Effector memory CD4-positive, alpha-beta T cell (primary cell): ENCODE measurements around the gene P2RX3.
"Not testable (repeated sequence)": the region's sequence is repeated elsewhere in the genome, so short reads cannot be mapped to it uniquely, and the experiment has no call there.

ENCODE experiments used
- DNase-seq, 3 donors: peaks; one replicate each; pipeline ENCODE4 v3.0.0-alpha.2; 2020
- H3K27ac ChIP-seq: 2 replicates; pipeline ENCODE4 v1.7.0; 2013; ENCODE audit warnings: mild to moderate bottlenecking, low read length, moderate library complexity; ENCODE audit not compliant: insufficient read depth, poor library complexity, severe bottlenecking
- H3K27me3 ChIP-seq: replicated peaks from 2 replicates; pipeline ENCODE4 v1.7.0; 2013; ENCODE audit warnings: mild to moderate bottlenecking, low read length; ENCODE audit not compliant: insufficient read depth, control insufficient read depth, poor library complexity, severe bottlenecking
- H3K36me3 ChIP-seq: 2 replicates; pipeline ENCODE4 v1.7.0; 2013; ENCODE audit warnings: mild to moderate bottlenecking, low read length, moderate library complexity; ENCODE audit not compliant: control insufficient read depth, insufficient read depth
- H3K4me1 ChIP-seq: 2 replicates; pipeline ENCODE4 v1.7.0; 2013; ENCODE audit warnings: low read length, mild to moderate bottlenecking; ENCODE audit not compliant: control insufficient read depth, insufficient read depth, poor library complexity, severe bottlenecking
- H3K4me3 ChIP-seq: 2 replicates; pipeline ENCODE4 v1.7.0; 2013; ENCODE audit warnings: low read length, low read depth, mild to moderate bottlenecking; ENCODE audit not compliant: insufficient read depth, poor library complexity, severe bottlenecking
- H3K9me3 ChIP-seq: 2 replicates; pipeline ENCODE4 v1.7.0; 2013; ENCODE audit warnings: mild to moderate bottlenecking, low read length, moderate library complexity; ENCODE audit not compliant: control insufficient read depth

Gene P2RX3

GRCh38 chr11:57336856-57337255, 1.3 kb upstream of the P2RX3 start:
- not testable (repeated sequence) for H3K9me3 ChIP-seq, DNase-seq, H3K4me3 ChIP-seq, H3K27me3 ChIP-seq
- peak overlapping the region; percentile 86 for H3K27ac ChIP-seq
- H3K4me1 ChIP-seq = peaks cover 17% of the 10 kb centered on the region
- H3K36me3 ChIP-seq = peaks cover 19% of the 10 kb centered on the region

GRCh38 chr11:57339328-57339727, 1.2 kb downstream of the P2RX3 start:
- no peak for DNase-seq
- Histone ChIP-seq H3K27ac (no peak overlapping the region), H3K4me1 (peaks cover 15% of the 10 kb centered on the region), H3K36me3 (no peaks in the 10 kb centered on the region), H3K27me3 (no peaks in the 10 kb centered on the region), H3K9me3 (no peaks in the 10 kb centered on the region), H3K4me3 (no peak overlapping the region)

- Histone ChIP-seq H3K27me3 (no peaks in the 10 kb centered on the region), H3K4me1 (peaks cover 8% of the 10 kb centered on the region), H3K36me3 (no peaks in the 10 kb centered on the region), H3K27ac (no peak overlapping the region), H3K9me3 (no peaks in the 10 kb centered on the region), H3K4me3 (no peak overlapping the region)
- no peak for DNase-seq
Observed at GRCh38 chr11:57340039-57340615, 2.0 kb downstream of the P2RX3 start.

- no peak for DNase-seq
Observed at GRCh38 chr11:57341250-57341808, 3.2 kb downstream of the P2RX3 start.

GRCh38 chr11:57342702-57343101, 4.5 kb downstream of the P2RX3 start:
- H3K36me3 ChIP-seq = no peaks in the 10 kb centered on the region
- H3K9me3 ChIP-seq = no peaks in the 10 kb centered on the region
- no peaks in the 10 kb centered on the region for H3K27me3 ChIP-seq
- H3K4me1 ChIP-seq = peaks cover 4% of the 10 kb centered on the region
- no peak overlapping the region for H3K27ac ChIP-seq
- DNase-seq = no peak
- no peak overlapping the region for H3K4me3 ChIP-seq

More at GRCh38 chr11:57341250-57341808, 3.2 kb downstream of the P2RX3 start:
- no peak overlapping the region for H3K27ac ChIP-seq
- no peaks in the 10 kb centered on the region for H3K36me3 ChIP-seq
- no peaks in the 10 kb centered on the region for H3K9me3 ChIP-seq
- no peak overlapping the region for H3K4me3 ChIP-seq
- H3K4me1 ChIP-seq = peaks cover 9% of the 10 kb centered on the region
- no peaks in the 10 kb centered on the region for H3K27me3 ChIP-seq

- Histone ChIP-seq H3K9me3 (no peaks in the 10 kb centered on the region), H3K36me3 (no peaks in the 10 kb centered on the region)
- no peak for DNase-seq
Observed at GRCh38 chr11:57343825-57344224, 5.7 kb downstream of the P2RX3 start.

GRCh38 chr11:57344826-57345225, 6.7 kb downstream of the P2RX3 start:
- Histone ChIP-seq H3K27ac (no peak overlapping the region), H3K4me1 (peaks cover 4% of the 10 kb centered on the region), H3K4me3 (no peak overlapping the region), H3K27me3 (no peaks in the 10 kb centered on the region), H3K9me3 (no peaks in the 10 kb centered on the region), H3K36me3 (no peaks in the 10 kb centered on the region)
- no peak for DNase-seq

More at GRCh38 chr11:57343825-57344224, 5.7 kb downstream of the P2RX3 start:
- Histone ChIP-seq H3K27ac (no peak overlapping the region), H3K27me3 (no peaks in the 10 kb centered on the region), H3K4me1 (peaks cover 4% of the 10 kb centered on the region), H3K4me3 (no peak overlapping the region)

- peaks cover 7% of the 10 kb centered on the region for H3K4me1 ChIP-seq
Observed at GRCh38 chr11:57345555-57346211, 7.5 kb downstream of the P2RX3 start.

GRCh38 chr11:57347336-57347735, 9.2 kb downstream of the P2RX3 start:
- H3K4me3 ChIP-seq = no peak overlapping the region
- H3K4me1 ChIP-seq = peaks cover 7% of the 10 kb centered on the region
- no peaks in the 10 kb centered on the region for H3K36me3 ChIP-seq
- no peak for DNase-seq
- no peaks in the 10 kb centered on the region for H3K9me3 ChIP-seq
- H3K27me3 ChIP-seq = no peaks in the 10 kb centered on the region
- no peak overlapping the region for H3K27ac ChIP-seq

More at GRCh38 chr11:57345555-57346211, 7.5 kb downstream of the P2RX3 start:
- H3K27me3 ChIP-seq = no peaks in the 10 kb centered on the region
- DNase-seq = peak; percentile 36 to 66 (median 44)
- H3K27ac ChIP-seq = no peak overlapping the region
- H3K9me3 ChIP-seq = no peaks in the 10 kb centered on the region
- no peak overlapping the region for H3K4me3 ChIP-seq
- H3K36me3 ChIP-seq = no peaks in the 10 kb centered on the region

- Histone ChIP-seq H3K27ac (no peak overlapping the region), H3K9me3 (no peaks in the 10 kb centered on the region), H3K36me3 (no peaks in the 10 kb centered on the region), H3K27me3 (no peaks in the 10 kb centered on the region), H3K4me1 (peaks cover 7% of the 10 kb centered on the region), H3K4me3 (no peak overlapping the region)
- no peak for DNase-seq
Observed at GRCh38 chr11:57348052-57348451, 9.9 kb downstream of the P2RX3 start.
